Large intestine (tissue), 3 donors: ENCODE measurements around the gene CDON. TPM values are rescaled to one million over a fixed set of nuclear protein-coding genes. Genes with fewer than 3 reads are reported as not detected.
A peak's percentile ranks its signal among the peaks of the same experiment; 100 is the strongest.

Experiments used
- DNase-seq, 2 donors: peaks; one replicate each; pipeline versions ENCODE4 v3.0.0 to v3.0.0-alpha.2; 2013
- H3K27ac ChIP-seq: one replicate; pipeline ENCODE4 v1.5.1; 2013; ENCODE audit warnings: low read length
- H3K27me3 ChIP-seq: 2 replicates; pipeline ENCODE4 v1.6.1; 2013; ENCODE audit warnings: low read length; ENCODE audit not compliant: control insufficient read depth, insufficient read depth
- H3K36me3 ChIP-seq: 2 replicates; pipeline ENCODE4 v1.6.1; 2013; ENCODE audit warnings: low read length; ENCODE audit not compliant: control insufficient read depth, insufficient read depth
- H3K4me1 ChIP-seq: one replicate; pipeline ENCODE4 v1.6.1; 2013; ENCODE audit warnings: low read length; ENCODE audit not compliant: control insufficient read depth, insufficient read depth
- H3K4me3 ChIP-seq: one replicate; pipeline ENCODE4 v1.5.1; 2013; ENCODE audit warnings: low read length
- H3K9me3 ChIP-seq: one replicate; pipeline ENCODE4 v1.6.1; 2013; ENCODE audit warnings: mild to moderate bottlenecking, low read depth, low read length, moderate library complexity; ENCODE audit not compliant: control insufficient read depth
- WGBS: methylation state at CpG from one replicate; pipeline ENCODE4 v1.1.5; 2013; ENCODE audit warnings: low lambda C conversion rate; ENCODE audit not compliant: insufficient coverage; 5-methylcytosine and 5-hydroxymethylcytosine counted together
- polyA plus RNA-seq: library from polyadenylated mRNA; unstranded; fragments of 120-200 nt; gene quantifications from one replicate; pipeline ENCODE4 v1.2.1, GENCODE V29; 2013

Gene CDON
- polyA plus RNA-seq, 1 donor = 22.8 TPM

GRCh38 chr11:125951731-125952130, 110.9 kb downstream of the CDON start:
- Histone ChIP-seq H3K9me3 (no peaks in the 10 kb centered on the region), H3K4me1 (no peaks in the 10 kb centered on the region), H3K27ac (no peak overlapping the region), H3K27me3 (no peaks in the 10 kb centered on the region), H3K4me3 (no peak overlapping the region), H3K36me3 (peaks cover 9% of the 10 kb centered on the region)
- DNase-seq = no peak
- no CpG with 5 or more reads among the region's 11 CpGs for WGBS

GRCh38 chr11:125950696-125951651, 111.7 kb downstream of the CDON start:
- Histone ChIP-seq H3K4me3 (no peak overlapping the region), H3K4me1 (no peaks in the 10 kb centered on the region), H3K27ac (no peak overlapping the region), H3K9me3 (no peaks in the 10 kb centered on the region), H3K36me3 (peaks cover 3% of the 10 kb centered on the region), H3K27me3 (no peaks in the 10 kb centered on the region)
- DNase-seq = peak; percentile 35 to 51
- no CpG with 5 or more reads among the region's 15 CpGs for WGBS

DNA sequence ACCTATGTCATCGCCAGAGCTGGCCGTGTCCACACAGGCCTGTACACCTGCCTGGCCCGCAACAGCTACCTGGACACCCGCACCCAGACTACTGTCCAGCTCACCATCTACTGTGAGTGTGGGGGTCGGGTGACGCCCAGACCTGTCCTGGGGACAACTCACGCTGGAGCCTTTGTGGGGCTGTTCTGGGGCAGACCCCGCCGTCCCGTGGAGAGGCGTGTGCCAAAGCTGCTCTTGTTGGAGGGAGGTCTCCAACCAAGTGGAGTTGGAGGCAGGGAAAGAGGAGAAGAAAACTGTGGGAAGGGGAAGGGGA, 112.5 kb downstream of the CDON start:
- no peaks in the 10 kb centered on the region for H3K4me1 ChIP-seq
- H3K27me3 ChIP-seq = no peaks in the 10 kb centered on the region
- H3K27ac ChIP-seq = no peak overlapping the region
- H3K9me3 ChIP-seq = no peaks in the 10 kb centered on the region
- H3K4me3 ChIP-seq = no peak overlapping the region
- no CpG with 5 or more reads among the region's 11 CpGs for WGBS
- no peaks in the 10 kb centered on the region for H3K36me3 ChIP-seq
- no peak for DNase-seq

- Histone ChIP-seq H3K27me3 (no peaks in the 10 kb centered on the region), H3K9me3 (no peaks in the 10 kb centered on the region), H3K36me3 (no peaks in the 10 kb centered on the region), H3K4me1 (no peaks in the 10 kb centered on the region), H3K4me3 (no peak overlapping the region), H3K27ac (no peak overlapping the region)
- 96% methylated on average over 4 of the region's 22 CpGs for WGBS
- no peak for DNase-seq
Measured at GRCh38 chr11:125949271-125950177, 113.1 kb downstream of the CDON start.

DNA sequence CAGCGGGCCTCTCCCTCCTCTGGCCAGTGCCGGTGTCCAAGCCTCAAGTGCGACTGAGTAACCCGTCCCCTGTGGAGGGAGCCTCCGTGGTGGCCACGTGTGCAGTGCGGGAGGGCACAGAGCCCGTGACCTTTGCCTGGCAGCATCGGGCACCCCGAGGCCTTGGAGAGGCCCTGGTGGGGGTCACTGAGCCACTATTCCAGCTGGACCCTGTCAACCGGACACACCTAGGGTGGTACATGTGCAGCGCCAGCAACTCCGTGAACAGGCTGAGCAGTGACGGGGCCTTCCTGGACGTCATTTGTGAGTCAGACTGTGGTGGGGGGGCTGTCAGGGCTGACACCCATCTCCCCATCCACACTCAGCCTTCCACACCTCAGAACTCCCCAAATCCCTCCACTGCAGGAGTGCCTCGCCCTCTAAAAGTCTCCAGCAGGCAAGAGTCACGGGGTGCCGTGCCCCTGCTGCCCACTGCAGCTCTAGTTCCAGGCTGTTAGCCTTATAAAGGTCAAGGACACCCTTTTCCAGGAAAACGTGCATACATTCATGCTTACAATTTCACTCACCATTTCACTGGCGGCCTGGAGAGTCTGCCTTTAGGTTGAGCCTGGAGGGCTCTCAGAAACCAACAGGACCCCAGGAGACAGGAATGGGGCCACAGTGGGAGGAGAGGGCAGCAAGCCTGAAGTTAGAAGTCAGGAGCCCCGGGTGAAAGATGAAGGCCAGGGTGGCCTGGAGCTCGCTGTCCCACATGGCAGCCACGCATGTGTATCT, 114.2 kb downstream of the CDON start:
- 40% methylated on average over 1 of the region's 23 CpGs for WGBS
- DNase-seq = no peak
- Histone ChIP-seq H3K27ac (no peak overlapping the region), H3K27me3 (no peaks in the 10 kb centered on the region), H3K4me3 (no peak overlapping the region), H3K9me3 (no peaks in the 10 kb centered on the region), H3K4me1 (no peaks in the 10 kb centered on the region), H3K36me3 (no peaks in the 10 kb centered on the region)

DNA sequence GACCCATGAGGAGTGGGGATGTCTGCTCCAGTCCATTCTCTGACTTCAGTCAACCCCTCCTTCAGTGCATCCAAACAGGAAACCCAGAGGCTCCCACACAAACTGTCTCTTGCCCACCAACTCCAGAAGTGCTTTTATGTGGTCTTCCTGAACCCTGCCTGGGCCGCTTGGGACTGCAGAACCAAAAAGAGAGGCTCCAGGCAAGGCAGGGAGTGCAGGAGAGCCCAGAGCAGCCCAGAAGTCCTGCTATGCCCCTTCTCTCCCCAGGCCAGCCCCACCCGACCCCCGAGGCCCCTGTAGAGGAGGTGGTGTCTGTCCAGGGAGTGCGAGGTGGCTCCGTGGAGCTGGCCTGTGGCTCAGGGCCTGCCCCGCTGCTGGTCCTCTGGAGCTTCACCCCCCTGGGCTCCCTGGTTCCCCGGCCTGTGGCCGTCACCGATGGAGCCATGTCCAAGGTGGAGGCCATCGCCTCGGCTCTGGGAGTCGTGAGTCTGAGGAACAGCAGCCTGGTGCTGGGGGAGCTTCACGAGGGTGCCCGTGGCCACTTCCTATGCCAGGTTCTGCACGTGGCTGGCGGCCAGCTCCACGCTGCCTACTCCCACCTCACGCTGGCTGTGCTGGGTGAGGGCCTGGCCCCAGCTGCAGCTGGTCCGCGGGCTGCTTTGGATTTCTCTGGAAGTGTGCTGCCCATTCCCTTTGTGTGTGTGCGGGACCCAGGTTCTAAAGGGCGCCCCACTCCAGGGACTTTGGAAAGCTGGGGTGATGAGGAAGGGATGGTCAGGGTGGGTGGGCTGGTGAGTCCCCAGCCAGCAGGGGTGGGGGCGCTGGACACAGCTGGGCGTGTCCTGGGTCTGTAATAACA, 115.0 kb downstream of the CDON start:
- no CpG with 5 or more reads among the region's 24 CpGs for whole genome bisulfite sequencing
- Histone ChIP-seq H3K9me3 (no peaks in the 10 kb centered on the region), H3K4me1 (no peaks in the 10 kb centered on the region), H3K36me3 (no peaks in the 10 kb centered on the region), H3K27me3 (no peaks in the 10 kb centered on the region), H3K4me3 (no peak overlapping the region), H3K27ac (no peak overlapping the region)
- no peak for DNase-seq

DNA sequence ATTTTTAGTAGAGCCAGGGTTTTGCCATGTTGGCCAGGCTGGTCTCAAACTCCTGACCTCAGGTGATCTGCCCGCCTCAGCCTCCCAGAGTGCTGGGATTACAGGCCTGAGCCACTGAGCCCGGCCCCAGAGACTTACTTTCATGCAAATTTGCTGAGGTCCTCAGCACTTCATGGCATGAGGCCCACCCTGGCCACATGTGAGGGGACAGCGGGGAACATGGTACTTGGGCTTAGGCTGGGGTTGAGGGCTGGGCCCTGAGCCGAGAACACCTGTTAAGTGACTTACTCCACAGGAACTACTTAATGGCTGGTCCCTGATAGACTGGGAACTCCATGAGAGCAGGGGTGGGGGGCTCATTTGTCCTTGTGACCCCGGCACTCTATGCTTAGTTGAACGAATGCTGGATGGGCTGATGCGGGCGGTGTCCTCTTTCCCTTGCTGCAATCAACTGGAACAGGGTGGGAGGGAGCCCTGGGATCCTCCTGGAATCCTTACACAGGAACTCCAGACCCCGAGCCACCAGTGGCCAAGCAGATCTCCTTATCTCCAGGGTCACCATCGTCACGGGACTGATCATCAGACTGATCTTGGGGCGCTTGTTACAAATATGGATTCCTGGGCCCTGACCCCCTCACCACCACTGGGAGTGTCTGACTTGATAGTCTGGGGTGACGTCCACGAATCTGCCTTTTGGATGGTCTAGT, 115.8 kb downstream of the CDON start:
- H3K27ac ChIP-seq = no peak overlapping the region
- H3K36me3 ChIP-seq = no peaks in the 10 kb centered on the region
- no peaks in the 10 kb centered on the region for H3K9me3 ChIP-seq
- H3K27me3 ChIP-seq = no peaks in the 10 kb centered on the region
- WGBS = no CpG with 5 or more reads among the region's 14 CpGs
- peaks cover 5% of the 10 kb centered on the region for H3K4me1 ChIP-seq
- no peak overlapping the region for H3K4me3 ChIP-seq
- no peak for DNase-seq

DNA sequence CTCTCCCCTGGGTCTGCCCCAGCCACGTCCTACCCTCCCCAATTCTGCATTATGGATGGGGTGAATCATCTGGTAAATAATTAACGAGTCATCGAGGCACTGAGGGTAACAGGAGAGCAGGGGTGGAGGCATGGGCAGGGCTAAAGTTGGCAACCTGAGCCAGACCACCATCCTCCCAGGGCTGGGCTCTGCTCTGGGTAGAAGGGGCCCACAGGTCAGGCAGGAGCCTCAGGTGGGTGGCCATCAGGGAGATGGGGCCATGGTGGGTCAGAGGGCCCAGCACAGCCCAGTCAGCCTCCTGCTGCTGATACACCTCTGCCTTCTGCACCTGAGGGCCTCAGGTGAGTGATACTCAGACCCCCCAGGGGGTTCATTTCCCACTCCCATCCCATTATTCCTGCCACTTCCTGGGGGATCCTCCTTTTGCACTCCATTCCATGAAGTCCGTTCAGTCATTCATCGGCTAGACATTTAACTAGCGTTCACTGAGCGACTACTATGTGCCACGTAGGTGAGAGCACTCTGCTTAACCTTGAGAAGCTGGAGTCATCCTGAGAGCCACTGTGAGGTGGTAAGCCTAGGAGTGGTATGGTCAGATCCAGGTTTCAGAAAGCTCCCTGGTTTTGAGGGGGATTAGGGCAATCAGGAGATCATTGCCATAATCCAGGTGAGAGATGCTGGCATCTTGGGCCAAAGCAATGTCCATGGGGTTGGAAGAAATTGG, 116.7 kb downstream of the CDON start, which contains the start of gene VSIG10L2:
VSIG10L2 (plus strand) TSS at position 248 of the 724 bp plus-strand sequence; CDS start at position 260, 12 bp downstream.
- DNase-seq = no peak
- Histone ChIP-seq H3K36me3 (no peaks in the 10 kb centered on the region), H3K9me3 (no peaks in the 10 kb centered on the region), H3K27ac (no peak within 1 kb of the TSS), H3K4me3 (no peak within 1 kb of the TSS), H3K4me1 (peaks cover 5% of the 10 kb centered on the region), H3K27me3 (no peaks in the 10 kb centered on the region)
- WGBS = no CpG with 5 or more reads among the region's 8 CpGs
